HG03135 (cell line): ENCODE results near the gene PDC.
"Not testable (repeated sequence)": the region's sequence is repeated elsewhere in the genome, so short reads cannot be mapped to it uniquely, and the experiment has no call there.

Experiments used
- ATAC-seq: cut with Tn5 transposase; IDR thresholded peaks from one replicate; pipeline ENCODE4 v1.9.1; 2021; ENCODE audit warnings: mild to moderate bottlenecking, moderate library complexity; ENCODE audit not compliant: unreplicated experiment

Gene PDC

GRCh38 chr1:186404454-186405051 is 56.4 kb downstream of the PDC start:
- ATAC-seq = peak; percentile 56

- no peak for ATAC-seq
Measured at GRCh38 chr1:186403632-186404031, 57.3 kb downstream of the PDC start.

- not testable (repeated sequence) for ATAC-seq
Measured at GRCh38 chr1:186401446-186401845, 59.5 kb downstream of the PDC start.
